NCI-H128 (cell line): ENCODE measurements around the gene LRRC71.

Experiments used
- DNase-seq: peaks from one replicate; lab custom pipeline; 2025; ENCODE audit not compliant: unreplicated experiment; lab: John Stamatoyannopoulos, UW

Gene LRRC71

DNA sequence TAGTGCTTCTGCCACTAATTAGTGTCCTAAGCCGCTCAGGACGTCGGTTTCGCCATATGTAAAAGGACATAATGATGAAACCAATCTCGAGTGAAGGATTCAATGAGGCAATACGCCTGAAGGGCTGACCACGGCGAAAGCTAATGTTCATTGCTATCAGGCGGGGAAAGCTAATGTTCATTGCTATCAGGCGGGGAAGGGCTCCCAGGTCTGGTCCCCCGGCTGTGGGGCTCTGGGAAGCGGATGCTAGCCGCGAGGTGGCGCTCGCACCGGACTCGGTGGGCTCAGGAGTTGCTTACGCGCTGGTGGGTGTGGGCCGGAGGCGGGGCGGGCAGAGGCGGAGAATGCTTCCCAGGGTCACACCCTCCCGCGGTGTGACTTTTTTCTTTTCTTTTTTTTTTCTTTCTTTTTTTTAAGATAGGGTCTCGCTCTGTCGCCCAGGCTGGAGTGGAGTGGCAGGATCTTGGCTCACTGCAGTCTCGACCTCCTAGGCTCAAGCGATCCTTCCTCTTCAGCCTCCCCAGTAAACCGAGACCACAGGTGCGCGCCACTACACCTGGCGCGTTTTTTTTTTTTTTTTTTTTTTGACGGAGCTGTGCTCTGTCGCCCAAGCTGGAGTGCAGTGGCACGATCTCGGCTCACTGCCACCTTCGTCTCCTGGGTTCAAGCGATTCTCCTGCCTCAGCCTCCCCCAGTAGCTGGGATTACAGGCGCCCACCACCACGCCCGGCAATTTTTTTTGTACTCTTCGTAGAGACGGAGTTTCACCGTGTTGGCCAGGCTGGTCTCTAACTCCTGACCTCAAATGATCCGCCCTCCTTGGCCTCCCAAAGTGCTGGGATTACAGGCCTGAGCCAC is 28.0 kb upstream of the LRRC71 start:
- peak; percentile 79 for DNase-seq

DNA sequence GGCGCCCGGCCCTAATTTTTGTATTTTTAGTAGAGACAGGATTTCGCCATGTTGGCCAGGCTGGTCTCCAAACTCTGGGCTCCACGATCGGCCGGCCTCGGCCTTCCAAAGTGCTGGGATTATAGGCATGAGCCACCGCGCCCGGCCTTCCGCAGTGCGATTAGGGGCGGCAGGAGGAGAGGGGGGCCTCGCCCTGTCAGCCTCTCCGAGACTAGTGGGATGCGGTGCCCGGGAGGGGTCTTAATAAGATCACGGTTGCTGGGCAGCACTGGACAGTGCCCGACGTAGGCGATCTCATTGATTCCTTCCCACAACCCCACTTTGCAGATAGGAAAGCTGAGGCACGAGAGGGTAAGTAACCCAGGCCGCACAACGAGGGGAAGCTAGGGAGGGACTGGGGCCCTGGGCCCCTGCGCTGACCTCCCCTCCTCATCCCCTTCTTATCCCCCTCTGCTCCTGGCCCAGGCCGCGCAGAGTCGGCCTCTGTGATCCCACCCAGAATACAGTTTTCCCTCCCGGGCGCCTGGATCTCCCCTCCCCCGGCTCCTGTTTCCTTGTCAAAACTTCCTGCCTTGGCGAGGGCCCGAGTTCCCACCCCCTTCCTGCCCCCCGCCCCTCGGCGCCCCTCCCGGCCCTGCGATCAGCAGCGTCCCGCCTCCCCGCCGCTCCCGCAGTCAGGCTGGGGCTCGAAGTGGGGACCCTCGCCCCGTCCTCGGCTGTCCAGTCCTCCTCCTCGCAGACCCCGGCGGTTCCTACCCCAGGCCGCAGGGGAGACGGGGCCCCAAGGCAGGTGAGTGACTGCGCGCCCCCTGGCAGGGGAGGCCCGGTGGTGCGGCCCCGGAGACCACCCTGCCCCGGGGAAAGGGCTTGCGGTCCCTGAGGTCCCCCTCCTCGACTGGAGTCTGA is 27.1 kb upstream of the LRRC71 start, which contains the start of gene PEAR1:
Gene PEAR1, plus strand, starts transcription at position 671 of the 906 bp plus-strand sequence. CDS start 10,209 bp downstream, outside the sequence.
- no peak for DNase-seq

DNA sequence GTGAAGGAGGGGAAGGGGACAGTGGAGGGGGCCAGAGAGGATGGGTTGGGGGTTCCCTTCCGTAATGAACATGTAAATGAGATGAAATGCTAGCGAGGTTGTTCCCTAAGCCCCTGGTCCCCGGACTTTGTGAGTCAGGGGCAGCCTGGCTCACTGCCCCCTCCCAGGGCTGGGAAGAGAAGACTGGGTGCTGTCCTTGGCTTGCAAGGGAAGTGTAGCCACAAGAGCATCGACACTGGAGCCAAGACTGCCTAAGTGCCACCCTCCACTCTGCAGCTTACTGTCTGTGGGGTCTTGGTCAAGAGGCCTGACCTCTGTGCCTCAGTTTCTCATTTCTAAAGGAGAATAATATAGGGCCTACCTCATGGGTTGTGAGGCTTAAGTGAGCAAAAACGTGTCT is 26.4 kb upstream of the LRRC71 start:
- no peak for DNase-seq

DNA sequence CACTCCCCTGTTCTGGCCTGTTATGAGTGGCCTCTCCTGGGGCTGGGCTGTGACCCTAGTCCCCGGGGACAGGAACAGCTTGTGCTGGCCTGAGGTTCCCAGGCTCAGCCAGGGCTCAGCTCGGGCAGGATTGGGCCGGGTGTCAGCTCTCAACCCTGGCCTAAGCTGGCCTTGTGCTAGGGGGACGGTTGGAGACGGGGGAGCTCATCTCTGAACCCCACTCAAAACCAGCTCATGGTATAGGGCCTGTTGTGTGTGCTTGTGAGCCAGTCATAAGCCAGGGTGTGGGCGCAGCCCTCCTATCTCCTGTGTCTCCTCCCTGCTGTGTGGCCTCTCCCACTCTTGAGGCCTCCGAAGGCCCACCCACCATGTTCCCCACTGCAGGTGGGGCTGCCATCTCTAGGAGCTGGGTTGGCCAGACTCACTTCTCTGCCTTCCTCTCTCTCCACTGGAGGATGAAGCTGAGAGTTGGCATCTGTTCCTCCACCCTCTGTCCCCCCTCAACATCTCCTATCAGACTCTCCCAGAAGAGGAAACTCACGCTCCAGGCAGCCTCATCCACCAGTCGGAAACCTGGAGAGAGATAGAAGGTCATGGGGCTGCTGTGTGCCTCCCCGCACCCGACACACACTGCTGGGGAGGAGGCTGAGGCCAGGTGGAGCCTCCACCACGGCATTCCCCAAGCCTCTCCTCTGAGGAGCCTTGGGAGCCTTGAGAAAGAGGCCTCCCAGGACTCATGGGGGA is 25.5 kb upstream of the LRRC71 start:
- no peak for DNase-seq

DNA sequence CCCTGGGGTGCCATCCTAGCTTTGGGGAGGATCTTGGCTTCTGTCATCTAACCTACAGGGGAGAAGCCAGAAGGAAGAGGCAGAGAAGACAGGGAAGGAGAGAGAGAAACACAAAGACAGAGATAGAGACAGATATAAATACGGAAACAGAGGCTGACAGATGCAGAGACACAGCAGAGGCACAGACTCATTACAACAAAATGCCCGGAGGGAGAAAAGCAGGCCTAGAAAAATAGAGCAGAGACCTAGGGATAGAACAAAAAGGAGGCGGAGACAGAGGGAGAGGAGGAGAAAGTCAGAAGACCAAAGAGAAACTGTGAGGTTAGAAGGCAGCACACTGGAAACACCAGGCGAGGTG is 25.0 kb upstream of the LRRC71 start:
- DNase-seq, result no peak

DNA sequence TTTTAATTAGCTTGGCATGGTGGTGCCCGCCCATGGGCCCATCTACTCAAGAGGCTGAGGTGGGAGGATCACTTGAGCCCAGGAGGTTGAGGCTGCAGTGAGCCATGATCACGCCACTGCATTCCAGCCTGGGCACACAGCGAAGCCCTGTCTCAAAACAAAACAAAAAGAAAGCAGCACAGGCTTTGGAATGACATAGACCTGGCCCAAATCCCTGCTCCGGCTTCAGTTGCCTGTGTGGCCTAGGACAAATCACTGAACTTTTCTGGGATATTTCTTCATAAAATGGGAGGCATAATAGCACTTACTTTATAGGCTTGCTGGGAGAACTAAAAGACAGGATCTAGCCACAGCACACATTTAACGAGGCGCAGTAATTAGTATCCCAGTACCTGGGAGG is 24.5 kb upstream of the LRRC71 start:
- no peak for DNase-seq

DNA sequence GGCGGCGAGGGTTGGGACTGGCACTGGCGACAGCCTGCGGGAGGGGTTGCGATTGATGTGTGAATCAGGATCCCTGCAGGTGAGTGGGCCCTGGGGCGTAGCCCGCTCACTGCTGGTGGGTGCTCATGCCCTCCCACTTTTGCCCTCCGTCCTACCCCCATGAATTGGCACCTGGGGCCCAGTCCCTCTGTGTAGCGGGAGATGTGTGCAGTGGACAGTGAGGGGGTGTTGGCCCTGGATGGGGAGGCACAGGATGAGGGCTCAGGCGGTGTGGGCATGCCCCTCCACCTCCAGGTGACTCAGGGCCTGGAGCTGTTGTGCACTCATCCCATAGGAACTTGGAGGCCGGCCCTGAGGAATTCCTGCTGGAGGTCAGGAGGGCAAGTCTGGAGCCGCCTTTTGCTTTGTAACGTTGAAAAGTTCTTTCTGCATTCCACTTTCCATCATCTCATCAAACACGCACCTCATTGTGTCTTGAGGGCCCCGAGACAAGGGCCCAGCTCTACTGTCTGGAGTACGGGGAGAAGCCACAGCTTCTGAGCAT is 23.9 kb upstream of the LRRC71 start:
- no peak for DNase-seq

DNA sequence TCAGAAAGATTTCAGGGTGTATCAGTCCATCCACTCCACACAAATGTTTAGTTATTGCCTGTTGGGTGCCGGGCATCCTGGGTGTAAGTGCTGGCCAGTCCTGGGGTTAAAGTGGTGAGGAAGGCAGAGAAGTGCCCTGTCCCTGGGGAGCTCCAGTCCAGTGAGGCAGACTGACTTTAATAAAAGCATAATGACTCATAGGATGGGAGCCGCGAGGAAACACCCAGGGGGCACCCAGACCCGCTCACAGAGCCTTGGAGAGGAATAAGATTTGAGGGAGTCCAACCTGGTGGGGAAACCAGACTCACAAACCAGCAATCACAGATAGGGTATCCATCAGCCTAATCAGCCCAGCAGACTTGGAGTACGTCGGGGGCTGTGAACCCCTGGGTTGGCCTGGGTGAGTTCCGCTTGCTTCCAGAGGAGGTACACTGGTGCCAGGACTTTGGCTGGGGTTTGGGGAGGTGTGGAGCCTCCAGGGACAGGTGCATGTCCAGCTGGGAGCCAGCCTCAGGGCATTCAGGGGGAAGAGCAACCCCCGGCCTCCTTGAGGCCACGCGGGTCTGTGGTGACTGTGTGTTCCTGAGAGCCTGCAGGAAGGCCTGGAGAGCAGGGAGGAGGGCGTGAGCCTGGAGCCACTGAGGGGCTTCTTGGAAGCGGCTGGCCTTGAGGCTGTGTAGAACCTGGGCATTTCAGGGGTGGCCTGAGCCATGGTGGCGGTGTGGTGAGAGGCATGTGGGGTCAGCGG is 23.2 kb upstream of the LRRC71 start:
- no peak for DNase-seq

DNA sequence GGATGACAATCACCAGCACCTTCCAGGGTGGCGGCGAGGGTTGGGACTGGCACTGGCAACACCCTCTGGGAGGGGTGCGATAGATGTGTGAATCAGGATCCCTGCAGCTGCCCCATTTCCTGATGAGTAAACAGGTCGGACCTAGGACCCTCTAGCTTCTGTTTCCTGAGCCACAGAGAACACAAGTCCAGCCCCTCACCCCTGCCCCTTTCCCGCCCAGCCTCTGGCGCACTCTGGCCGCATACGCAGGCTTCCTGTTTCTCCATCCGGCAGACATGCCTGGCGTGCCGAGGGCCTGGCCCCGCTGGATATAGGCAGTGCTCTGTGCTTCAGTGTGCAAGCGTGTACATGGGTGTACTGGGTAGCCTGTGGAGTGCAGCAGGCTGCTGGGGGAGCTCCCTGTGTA is 22.3 kb upstream of the LRRC71 start:
- no peak for DNase-seq

DNA sequence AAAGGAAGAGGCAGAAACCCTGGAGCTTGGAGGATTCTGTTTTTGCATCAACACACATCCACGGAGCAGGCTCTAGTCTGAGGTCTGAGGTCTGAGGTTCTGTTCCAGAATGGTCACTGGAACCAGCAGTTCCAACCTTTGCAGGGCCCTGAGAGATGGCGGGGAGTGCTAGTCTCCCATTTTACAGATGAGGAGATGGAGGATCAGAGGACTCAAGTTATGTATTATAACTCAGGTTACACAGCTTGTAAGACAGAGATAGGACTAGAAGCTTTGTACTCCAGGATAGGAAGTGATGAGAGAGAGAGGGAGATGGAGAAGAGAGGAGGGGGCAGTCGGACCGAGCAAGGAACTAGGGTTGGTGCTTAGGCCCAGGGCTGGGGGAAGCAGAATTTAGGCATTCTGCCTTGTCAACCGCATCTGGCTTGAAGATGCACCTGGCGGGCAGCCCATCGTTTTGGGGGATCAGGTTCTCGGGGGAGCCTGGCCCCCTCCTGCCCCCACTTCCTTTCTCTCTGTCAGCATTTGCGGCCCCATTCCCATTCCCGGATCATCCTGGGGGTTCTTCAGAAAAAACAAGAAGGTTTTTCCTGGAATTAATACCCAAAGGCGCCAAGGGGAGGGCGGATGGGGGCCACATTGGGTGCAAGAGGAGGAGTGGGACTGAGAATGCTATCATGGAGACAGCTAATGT is 21.3 kb upstream of the LRRC71 start:
- DNase-seq, result no peak

DNA sequence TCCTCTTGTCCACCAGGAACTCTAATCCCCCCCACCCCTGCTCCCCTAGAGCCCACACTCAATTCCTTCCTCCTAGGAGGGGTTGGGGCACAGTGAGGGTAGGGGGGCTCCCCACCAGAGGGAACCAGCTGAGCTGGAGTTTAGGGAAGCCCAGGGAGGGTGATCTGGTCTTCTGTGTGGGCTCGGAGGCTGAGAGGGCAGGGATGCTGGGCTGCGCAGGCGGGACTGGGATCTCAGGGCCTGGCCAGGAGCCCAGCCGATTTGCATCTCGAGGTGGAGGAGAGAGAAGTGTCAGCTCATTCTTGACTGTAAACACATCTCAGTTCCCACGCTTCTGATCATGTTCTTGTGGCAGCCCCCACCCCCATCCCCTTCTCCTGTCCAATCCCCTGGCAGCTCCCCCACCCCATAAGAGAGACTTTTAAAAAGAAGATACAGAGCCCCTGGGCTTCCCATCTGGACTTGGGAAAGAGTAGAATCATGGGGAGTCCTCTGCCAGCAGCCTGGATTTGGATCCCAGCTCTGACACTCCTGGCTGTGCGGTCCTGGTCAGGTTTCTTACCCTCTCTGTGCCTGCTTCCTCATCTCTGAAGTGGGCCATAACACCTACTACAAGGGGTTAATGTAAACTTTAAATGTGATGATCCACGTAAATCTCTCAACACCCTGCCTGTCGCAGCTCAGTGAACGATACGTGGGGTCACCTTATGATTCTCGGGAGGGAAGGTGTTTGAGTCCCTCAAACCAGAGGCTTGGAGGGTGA is 20.3 kb upstream of the LRRC71 start:
- no peak for DNase-seq

DNA sequence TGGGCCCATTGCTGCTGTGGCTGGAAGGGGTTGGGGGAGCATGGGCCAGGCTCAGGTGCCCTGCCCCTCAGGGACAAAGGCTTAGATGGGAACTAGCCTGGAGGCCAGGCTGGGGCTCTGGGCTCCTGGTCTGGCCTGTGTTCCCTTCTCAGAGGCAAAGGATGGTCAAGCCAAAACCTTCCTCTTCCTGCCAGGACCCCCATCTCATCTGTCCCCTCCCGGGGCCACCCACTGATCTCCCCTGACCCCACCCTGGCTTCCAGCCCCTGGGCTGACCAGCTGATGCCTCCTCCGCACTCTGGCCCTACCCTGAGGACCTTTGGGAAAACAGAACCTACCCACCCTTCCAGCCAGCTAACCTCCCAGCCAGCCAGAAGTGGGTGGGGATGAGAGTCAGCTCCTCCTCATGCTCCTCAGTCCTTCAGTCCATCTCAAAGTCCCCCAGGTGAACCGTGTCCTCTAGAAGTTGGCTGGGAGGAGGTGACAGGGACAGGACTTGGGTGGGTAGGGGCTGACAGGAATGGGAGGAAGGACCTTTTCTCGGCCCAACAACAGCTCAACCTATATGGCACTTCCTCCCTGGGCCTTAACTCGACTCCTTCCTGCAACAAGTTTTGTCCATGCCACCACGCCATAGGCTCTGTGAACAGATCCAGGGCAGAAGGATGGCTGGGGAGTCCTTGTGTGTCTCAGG is 19.4 kb upstream of the LRRC71 start:
- no peak for DNase-seq

DNA sequence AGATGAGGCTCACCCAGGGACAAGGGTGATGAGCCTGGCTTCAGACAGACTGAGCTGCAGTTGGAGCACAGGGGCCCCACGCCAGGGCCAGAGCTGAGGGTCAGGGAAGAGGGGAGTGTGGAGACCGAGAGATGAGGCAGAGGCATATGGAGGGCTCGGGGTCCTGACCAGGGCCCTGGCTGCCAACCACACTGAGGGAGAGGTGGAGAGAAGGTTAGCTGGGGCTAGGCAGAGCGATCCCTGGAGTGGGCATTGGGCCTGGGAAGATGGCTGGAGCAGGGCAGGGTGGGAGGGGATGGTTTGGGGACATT is 18.9 kb upstream of the LRRC71 start:
- no peak for DNase-seq

DNA sequence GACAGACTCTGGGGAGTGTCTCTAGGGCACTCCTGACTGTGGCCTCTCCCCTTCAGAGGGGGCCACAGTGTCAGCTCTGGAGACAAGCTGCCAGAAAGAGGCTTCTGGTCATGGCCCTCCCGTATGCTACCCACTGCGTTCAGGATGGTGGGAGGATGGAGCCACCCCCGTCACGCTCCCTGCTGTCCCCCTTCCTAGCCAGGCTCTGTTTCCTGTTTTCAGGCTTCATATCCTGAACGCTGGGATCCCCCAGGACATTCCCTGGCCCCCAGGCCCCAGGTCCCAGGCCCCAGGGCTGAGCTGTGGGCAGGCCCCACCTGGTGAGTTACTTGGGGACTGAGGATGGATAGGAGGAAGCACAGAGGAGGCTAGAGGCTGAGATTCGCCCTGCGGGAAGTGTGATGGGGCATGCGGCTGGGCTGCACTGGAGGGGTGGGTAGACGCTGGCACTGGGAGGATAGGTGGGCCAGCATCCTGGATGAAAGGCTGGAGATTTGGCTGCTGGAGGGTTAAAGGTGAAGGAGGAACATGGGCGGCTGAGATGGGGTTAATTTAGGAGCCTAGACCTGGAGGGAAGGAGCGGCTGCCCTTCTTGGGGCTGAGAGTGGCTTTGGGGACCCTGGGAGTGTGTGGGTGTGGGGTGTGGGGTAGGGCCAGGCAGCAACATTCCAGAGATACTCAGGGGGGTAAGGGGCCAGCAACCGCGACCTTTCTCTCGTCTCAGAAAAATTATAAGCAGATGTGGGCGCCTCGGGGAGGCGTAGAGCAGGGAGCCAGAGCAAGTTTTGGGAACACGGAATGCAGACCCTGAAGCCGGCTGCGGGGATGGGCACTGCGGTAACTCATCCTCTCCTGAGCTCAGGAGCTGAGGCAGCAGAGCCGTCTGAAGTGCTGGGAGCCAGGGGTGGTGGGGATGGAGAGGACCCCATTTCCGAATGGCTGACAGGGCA is 18.2 kb upstream of the LRRC71 start:
- no peak for DNase-seq

DNA sequence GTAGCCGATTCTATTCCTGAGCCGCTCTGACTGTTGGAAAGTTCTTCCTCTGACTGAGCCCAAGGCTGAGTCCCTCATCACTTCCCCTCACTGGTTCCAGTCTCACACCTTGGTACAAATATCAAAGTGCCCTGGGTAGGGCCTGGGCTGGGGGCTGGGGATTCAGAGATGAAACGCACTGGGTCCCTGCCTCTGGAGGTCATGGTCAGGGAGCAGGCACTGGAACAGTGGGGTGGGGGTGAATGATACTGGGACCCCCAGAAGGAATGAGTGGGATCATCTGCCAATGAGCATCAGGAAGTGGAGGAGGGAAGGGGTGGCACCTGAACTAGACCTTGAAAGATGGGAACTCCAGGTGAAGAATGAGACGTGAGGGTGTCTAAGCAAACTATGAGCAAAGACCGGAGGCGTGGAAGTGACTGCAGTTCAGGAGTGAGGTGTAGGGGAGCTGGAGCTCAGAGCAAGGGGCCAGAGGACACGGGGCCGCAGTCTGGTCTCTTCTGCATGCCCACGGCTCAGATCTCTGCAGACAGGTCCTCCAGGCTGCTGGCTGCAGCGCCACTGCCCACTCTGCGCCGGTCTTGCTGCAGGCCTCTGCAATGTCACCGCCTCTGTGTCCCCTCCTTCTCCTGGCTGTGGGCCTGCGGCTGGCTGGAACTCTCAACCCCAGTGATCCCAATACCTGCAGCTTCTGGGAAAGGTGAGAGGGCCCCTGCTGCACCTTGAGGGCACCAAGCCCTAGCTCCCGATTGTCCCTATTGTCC is 16.9 kb upstream of the LRRC71 start:
- DNase-seq, result no peak

DNA sequence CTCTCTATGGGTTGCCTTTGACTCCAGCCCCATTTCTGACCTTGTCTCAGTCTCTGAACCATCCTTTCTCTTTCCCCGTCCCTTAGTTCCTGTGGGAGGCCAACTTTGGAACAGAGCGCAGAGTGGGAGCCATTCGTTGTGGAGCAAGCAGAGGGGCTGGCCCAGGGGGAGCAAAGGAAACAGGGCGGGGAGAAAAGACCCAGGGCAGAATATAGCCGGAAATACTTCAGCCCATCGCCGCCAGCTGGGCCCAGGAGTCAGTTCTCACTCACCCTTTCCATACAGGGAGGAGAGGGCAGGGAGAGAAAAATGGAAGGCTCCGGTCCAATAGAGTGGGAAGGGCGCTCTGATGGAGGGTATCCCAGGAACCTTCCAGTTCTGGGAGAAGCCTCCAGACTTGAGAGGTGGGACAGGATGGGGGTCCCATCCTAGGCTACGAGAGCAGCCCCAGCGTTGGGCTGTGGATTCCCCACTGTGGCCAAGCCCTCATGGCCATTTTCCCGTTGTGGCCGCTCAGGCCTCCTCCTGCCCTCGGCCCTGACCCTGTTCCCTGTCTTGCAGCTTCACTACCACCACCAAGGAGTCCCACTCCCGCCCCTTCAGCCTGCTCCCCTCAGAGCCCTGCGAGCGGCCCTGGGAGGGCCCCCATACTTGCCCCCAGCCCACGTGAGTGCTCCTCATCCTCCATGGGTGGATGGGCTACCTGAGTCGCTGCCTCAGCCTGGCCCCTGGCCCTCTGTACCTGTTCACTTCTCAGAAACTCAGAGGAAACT is 16.1 kb upstream of the LRRC71 start:
- DNase-seq, result no peak
